Esophagus muscularis mucosa (tissue), 4 donors: Measurements from ENCODE around the gene ANTKMT.

Experiments used
- CTCF ChIP-seq, 3 experiments: fragments of 200-600 bp in 2 of 3; fragments of 450-650 bp in 1 of 3; sonication (generic) in 2 of 3; IDR thresholded peaks; one replicate each; pipeline ENCODE4 v1.5.1; 2017 to 2019; ENCODE audit warnings: antibody characterized with exemption in 3 of 3, mild to moderate bottlenecking in 2 of 3, moderate library complexity in 1 of 3
- EP300 ChIP-seq: sonication (generic); formaldehyde crosslinking; IDR thresholded peaks from one replicate; pipeline ENCODE4 v1.6.1; 2017; ENCODE audit warnings: antibody characterized with exemption
- POLR2A ChIP-seq: fragments of 450-650 bp; IDR thresholded peaks from one replicate; pipeline ENCODE4 v1.6.1; 2017; ENCODE audit warnings: antibody characterized with exemption, moderate library complexity, mild to moderate bottlenecking, low read depth
- POLR2AphosphoS5 ChIP-seq, 2 donors: sonication (generic); formaldehyde crosslinking; IDR thresholded peaks; one replicate each; pipeline ENCODE4 v1.6.1; 2017; ENCODE audit warnings: antibody characterized with exemption in 2 of 2

GRCh38 chr16:676565-676902, 44.4 kb upstream of the ANTKMT start:
- TF ChIP-seq CTCF (IDR thresholded peaks at IDR 0.05) (no peak), EP300 (no peak), POLR2A (no peak), POLR2AphosphoS5 (IDR thresholded peaks at IDR 0.05) (no peak)
